ENCODE data around the gene ABHD15. TPM values are rescaled to one million over a fixed set of nuclear protein-coding genes. Genes with fewer than 3 reads are reported as not detected.

The ABHD15 gene
- total RNA-seq, 2 experiments from 2014 or later, result 4.1 to 4.9 TPM

GRCh38 chr17:29607557-29608195, 40.8 kb upstream of the ABHD15 start:
- Histone ChIP-seq H3K27me3 (ENCODE audit: control insufficient read depth in 1 of 2, insufficient read depth in 2 of 2, low read length in 2 of 2) (no peaks in the 10 kb centered on the region), H3K27ac (ENCODE audit: low read depth in 1 of 2, low read length in 2 of 2) (no peak overlapping the region), H3K36me3 (ENCODE audit: insufficient read depth, low read length) (no peaks in the 10 kb centered on the region), H3K4me3 (ENCODE audit: low read length) (no peak overlapping the region), H3K9me3 (ENCODE audit: control insufficient read depth in 1 of 2, insufficient read depth in 1 of 2, low read length in 2 of 2) (no peaks in the 10 kb centered on the region), H3K4me1 (ENCODE audit: insufficient read depth, low read length) (no peaks in the 10 kb centered on the region)
- Mint-ChIP-seq H3K4me3 (no peak overlapping the region), H3K36me3 (ENCODE audit: low read depth) (no peaks in the 10 kb centered on the region), H3K27me3 (no peaks in the 10 kb centered on the region), H3K27ac (no peak overlapping the region), H3K9me3 (no peaks in the 10 kb centered on the region), H3K4me1 (ENCODE audit: low read depth) (no peaks in the 10 kb centered on the region)
- intact Hi-C loops (cut with DNase I, micrococcal nuclease), result no loop called here
- DNase-seq, result no peak
- no peak for TF ChIP-seq CTCF (IDR thresholded peaks at IDR 0.05)
- ATAC-seq (ENCODE audit: poor library complexity), result no peak
- ChIA-PET POLR2A (interaction anchor here (1.0 to 1.3 kb wide), 2 partner anchors 10 to 13 kb away, joined by 3 read pairs; no protein-coding TSS in a partner anchor), CTCF (interaction anchor here (4.2 kb wide), 1 partner anchor 10 kb away, joined by 20 read pairs; no protein-coding TSS in a partner anchor)

DNA sequence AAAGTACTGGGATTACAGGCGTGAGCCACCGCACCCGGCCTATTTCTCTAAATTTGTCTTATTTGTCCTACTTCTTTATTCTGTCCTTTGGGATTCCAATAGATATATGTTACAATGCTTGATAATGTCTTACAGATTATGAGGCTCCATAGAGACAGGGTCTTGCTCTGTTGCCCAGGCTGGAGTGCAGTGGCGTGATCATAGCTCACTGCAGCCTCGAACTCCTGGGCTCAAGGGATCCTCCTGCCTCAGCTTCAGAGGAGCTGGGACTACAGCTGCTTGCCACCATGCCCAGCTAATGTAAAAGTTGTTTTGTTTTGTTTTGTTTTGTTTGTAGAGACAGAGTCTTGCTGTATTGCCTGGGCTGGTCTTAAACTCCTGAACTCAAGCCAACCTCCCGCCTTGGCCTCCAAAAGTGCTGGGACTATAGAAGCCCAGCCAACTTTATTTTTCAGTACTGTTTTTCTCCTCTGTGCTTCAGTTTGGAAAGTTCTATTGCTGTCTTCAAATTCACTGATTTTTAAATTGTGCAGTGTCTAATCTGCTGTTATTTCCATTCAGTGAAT, 36.4 kb upstream of the ABHD15 start:
- ChIA-PET POLR2A (no interaction called here), CTCF (interaction anchor here (2.2 to 2.3 kb wide), 2 partner anchors 11 to 15 kb away, joined by 6 to 7 read pairs; partner anchors contain the start of gene ANKRD13B)
- H3K36me3 Mint-ChIP-seq (ENCODE audit: low read depth), result no peaks in the 10 kb centered on the region
- Histone ChIP-seq H3K27ac (ENCODE audit: low read depth in 1 of 2, low read length in 2 of 2) (no peak overlapping the region), H3K4me3 (ENCODE audit: low read length) (no peak overlapping the region), H3K9me3 (ENCODE audit: control insufficient read depth in 1 of 2, insufficient read depth in 1 of 2, low read length in 2 of 2) (no peaks in the 10 kb centered on the region), H3K27me3 (ENCODE audit: control insufficient read depth in 1 of 2, insufficient read depth in 2 of 2, low read length in 2 of 2) (no peaks in the 10 kb centered on the region), H3K36me3 (ENCODE audit: insufficient read depth, low read length) (no peaks in the 10 kb centered on the region), H3K4me1 (ENCODE audit: insufficient read depth, low read length) (no peaks in the 10 kb centered on the region)
- no peak overlapping the region for H3K4me3 Mint-ChIP-seq
- H3K27me3 Mint-ChIP-seq, result no peaks in the 10 kb centered on the region
- no peak for TF ChIP-seq CTCF (IDR thresholded peaks at IDR 0.05)
- H3K27ac Mint-ChIP-seq, result no peak overlapping the region
- intact Hi-C loops (cut with DNase I, micrococcal nuclease), result no loop called here
- no peaks in the 10 kb centered on the region for H3K9me3 Mint-ChIP-seq
- ATAC-seq (ENCODE audit: poor library complexity) (no peak), DNase-seq (no peak)
- no peaks in the 10 kb centered on the region for H3K4me1 Mint-ChIP-seq (ENCODE audit: low read depth)

- Mint-ChIP-seq H3K4me3 (no peak overlapping the region), H3K9me3 (no peaks in the 10 kb centered on the region), H3K27ac (no peak overlapping the region), H3K36me3 (ENCODE audit: low read depth) (no peaks in the 10 kb centered on the region), H3K4me1 (ENCODE audit: low read depth) (peaks cover 9% of the 10 kb centered on the region), H3K27me3 (no peaks in the 10 kb centered on the region)
- Histone ChIP-seq H3K27me3 (ENCODE audit: control insufficient read depth in 1 of 2, insufficient read depth in 2 of 2, low read length in 2 of 2) (no peaks in the 10 kb centered on the region), H3K27ac (ENCODE audit: low read depth in 1 of 2, low read length in 2 of 2) (no peak overlapping the region), H3K4me3 (ENCODE audit: low read length) (no peak overlapping the region), H3K9me3 (ENCODE audit: control insufficient read depth in 1 of 2, insufficient read depth in 1 of 2, low read length in 2 of 2) (no peaks in the 10 kb centered on the region), H3K4me1 (ENCODE audit: insufficient read depth, low read length) (peaks cover 19% of the 10 kb centered on the region), H3K36me3 (ENCODE audit: insufficient read depth, low read length) (no peaks in the 10 kb centered on the region)
- POLR2A ChIA-PET, result no interaction called here
- intact Hi-C loops (cut with DNase I, micrococcal nuclease), result no loop called here
- no peak for ATAC-seq (ENCODE audit: poor library complexity)
- no peak for TF ChIP-seq CTCF (IDR thresholded peaks at IDR 0.05)
- CTCF ChIA-PET, result interaction anchor here (1.0 kb wide), 1 partner anchor 20 kb away, joined by 5 read pairs; no protein-coding TSS in a partner anchor
- no peak for DNase-seq
Measured at GRCh38 chr17:29597361-29598172, 30.7 kb upstream of the ABHD15 start.

Measured in CD4-positive, alpha-beta T cell (primary cell).